IPS-20b (cell line): ENCODE results near the gene NTSR1.

Experiments used
- H3K27ac ChIP-seq: one replicate; pipeline ENCODE4 v1.5.1; 2013; ENCODE audit warnings: low read length
- H3K27me3 ChIP-seq: 2 replicates; pipeline ENCODE4 v1.6.1; 2013; ENCODE audit warnings: mild to moderate bottlenecking, low read length, inconsistent platforms; ENCODE audit not compliant: insufficient read depth
- H3K36me3 ChIP-seq: 2 replicates; pipeline ENCODE4 v1.6.1; 2013; ENCODE audit warnings: low read depth, mild to moderate bottlenecking, inconsistent platforms, low read length, moderate library complexity; ENCODE audit not compliant: insufficient read depth
- H3K4me1 ChIP-seq: 2 replicates; pipeline ENCODE4 v1.6.1; 2013; ENCODE audit warnings: mild to moderate bottlenecking, control low read depth, inconsistent platforms, low read length, moderate library complexity; ENCODE audit not compliant: insufficient read depth
- H3K4me3 ChIP-seq: 2 replicates; pipeline ENCODE4 v1.5.1; 2013; ENCODE audit warnings: mild to moderate bottlenecking, low read length, inconsistent platforms
- H3K9ac ChIP-seq: 2 replicates; pipeline ENCODE4 v1.6.1; 2013; ENCODE audit warnings: low read depth, mild to moderate bottlenecking, inconsistent platforms, low read length, moderate library complexity
- H3K9me3 ChIP-seq: 2 replicates; pipeline ENCODE4 v1.6.1; 2013; ENCODE audit warnings: mild to moderate bottlenecking, low read depth, low read length, inconsistent platforms; ENCODE audit not compliant: insufficient read depth

The NTSR1 gene

GRCh38 chr20:62749851-62750445 lies 41.3 kb downstream of the NTSR1 start:
- Histone ChIP-seq H3K27ac (no peak overlapping the region), H3K4me3 (no peak overlapping the region), H3K9me3 (no peaks in the 10 kb centered on the region), H3K9ac (no peak overlapping the region), H3K4me1 (peaks cover 4% of the 10 kb centered on the region; the same call in 1 of the 2 replicates), H3K36me3 (no peaks in the 10 kb centered on the region), H3K27me3 (no peaks in the 10 kb centered on the region; the same call in none of the 2 replicates)

DNA sequence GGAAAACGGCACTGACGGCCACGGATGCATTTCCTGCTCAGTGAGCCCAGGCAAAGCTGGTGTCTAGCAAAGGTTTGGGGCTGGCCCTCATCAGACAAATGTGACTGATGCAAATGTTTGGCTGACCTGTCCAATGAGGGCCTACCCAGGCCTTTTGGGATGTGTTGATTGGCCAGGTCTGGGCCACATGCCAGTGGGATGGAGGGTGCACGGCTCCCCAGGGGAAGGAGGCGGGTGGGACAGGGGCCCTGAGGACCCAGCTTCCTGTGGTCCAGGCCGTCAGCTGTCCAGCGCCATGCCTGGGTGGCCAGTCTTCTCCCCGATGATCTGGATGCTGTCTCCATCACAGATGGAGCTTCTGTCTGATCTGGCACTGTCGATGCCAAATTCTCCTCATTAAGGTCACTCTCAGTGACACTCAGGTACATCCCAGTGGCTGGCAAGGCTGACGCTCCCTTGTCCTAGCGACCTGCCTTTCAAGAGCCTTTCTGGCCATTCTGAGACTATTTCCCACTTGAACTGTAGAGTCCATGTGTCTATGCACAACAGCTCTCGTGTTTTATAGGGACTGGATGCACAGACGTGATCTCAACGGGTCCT lies 43.0 kb downstream of the NTSR1 start:
- Histone ChIP-seq H3K4me3 (no peak overlapping the region; the same call in 1 of the 2 replicates), H3K27ac (no peak overlapping the region), H3K9me3 (no peaks in the 10 kb centered on the region), H3K4me1 (peaks cover 4% of the 10 kb centered on the region; the same call in 1 of the 2 replicates), H3K27me3 (no peaks in the 10 kb centered on the region; the same call in 1 of the 2 replicates), H3K36me3 (no peaks in the 10 kb centered on the region), H3K9ac (no peak overlapping the region)

- Histone ChIP-seq H3K4me1 (peaks cover 4% of the 10 kb centered on the region; the same call in 1 of the 2 replicates), H3K36me3 (no peaks in the 10 kb centered on the region), H3K27ac (no peak overlapping the region), H3K9me3 (no peaks in the 10 kb centered on the region), H3K4me3 (no peak overlapping the region; the same call in 1 of the 2 replicates), H3K9ac (no peak overlapping the region), H3K27me3 (no peaks in the 10 kb centered on the region; the same call in 1 of the 2 replicates)
Observed at GRCh38 chr20:62752181-62752670, 43.6 kb downstream of the NTSR1 start.

DNA sequence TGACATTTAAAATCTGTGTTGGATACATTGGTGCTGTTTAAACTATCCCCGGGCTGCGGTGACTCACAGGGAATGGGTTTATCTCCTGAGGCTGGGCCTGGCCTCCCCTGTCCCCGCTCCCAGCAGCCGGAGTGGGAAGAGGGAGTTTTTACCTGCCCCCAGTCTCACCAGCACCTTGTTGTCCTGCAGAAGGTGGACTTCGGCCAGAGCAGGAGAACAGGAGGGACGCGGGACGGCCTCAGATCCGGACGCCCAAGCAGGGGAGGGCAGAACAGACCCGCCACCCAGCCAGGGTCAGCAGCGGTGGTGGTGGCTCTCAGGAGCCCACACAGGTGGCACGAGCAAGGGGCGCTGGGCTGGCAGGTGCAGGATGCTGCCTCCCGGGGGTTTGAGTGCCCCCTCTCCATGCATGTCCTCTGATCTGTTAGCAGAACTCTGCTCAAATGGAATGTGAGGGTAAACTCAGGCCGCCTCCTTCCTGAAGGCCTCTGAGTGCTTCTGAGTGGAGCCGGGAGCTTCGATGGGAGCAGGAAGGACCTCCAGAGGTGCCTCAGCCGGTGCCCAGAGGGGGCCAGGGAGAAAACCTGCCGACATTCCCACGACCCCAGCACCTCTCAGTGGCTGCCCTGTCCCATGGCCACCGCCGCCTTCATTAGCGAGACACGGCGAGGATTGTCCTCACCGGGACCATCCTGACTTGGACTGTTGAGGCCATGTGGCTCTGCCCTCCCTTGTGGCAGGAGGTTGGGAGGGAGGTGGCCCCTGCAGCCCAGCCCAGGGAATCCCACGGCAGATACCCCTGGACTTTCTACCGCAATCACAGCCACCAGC lies 44.2 kb downstream of the NTSR1 start:
- Histone ChIP-seq H3K36me3 (no peaks in the 10 kb centered on the region), H3K9ac (no peak overlapping the region), H3K27ac (no peak overlapping the region), H3K9me3 (no peaks in the 10 kb centered on the region), H3K4me1 (peaks cover 4% of the 10 kb centered on the region; the same call in 1 of the 2 replicates), H3K27me3 (no peaks in the 10 kb centered on the region; the same call in 1 of the 2 replicates), H3K4me3 (no peak overlapping the region)

- H3K4me1 ChIP-seq, result peaks cover 4% of the 10 kb centered on the region; the same call in 1 of the 2 replicates
- no peaks in the 10 kb centered on the region for H3K36me3 ChIP-seq
- H3K27me3 ChIP-seq, result no peaks in the 10 kb centered on the region; the same call in 1 of the 2 replicates
- H3K9ac ChIP-seq, result no peak overlapping the region; the same call in 1 of the 2 replicates
- no peaks in the 10 kb centered on the region for H3K9me3 ChIP-seq
- no peak overlapping the region for H3K4me3 ChIP-seq
- no peak overlapping the region for H3K27ac ChIP-seq
Observed at GRCh38 chr20:62753626-62754025, 45.0 kb downstream of the NTSR1 start.

DNA sequence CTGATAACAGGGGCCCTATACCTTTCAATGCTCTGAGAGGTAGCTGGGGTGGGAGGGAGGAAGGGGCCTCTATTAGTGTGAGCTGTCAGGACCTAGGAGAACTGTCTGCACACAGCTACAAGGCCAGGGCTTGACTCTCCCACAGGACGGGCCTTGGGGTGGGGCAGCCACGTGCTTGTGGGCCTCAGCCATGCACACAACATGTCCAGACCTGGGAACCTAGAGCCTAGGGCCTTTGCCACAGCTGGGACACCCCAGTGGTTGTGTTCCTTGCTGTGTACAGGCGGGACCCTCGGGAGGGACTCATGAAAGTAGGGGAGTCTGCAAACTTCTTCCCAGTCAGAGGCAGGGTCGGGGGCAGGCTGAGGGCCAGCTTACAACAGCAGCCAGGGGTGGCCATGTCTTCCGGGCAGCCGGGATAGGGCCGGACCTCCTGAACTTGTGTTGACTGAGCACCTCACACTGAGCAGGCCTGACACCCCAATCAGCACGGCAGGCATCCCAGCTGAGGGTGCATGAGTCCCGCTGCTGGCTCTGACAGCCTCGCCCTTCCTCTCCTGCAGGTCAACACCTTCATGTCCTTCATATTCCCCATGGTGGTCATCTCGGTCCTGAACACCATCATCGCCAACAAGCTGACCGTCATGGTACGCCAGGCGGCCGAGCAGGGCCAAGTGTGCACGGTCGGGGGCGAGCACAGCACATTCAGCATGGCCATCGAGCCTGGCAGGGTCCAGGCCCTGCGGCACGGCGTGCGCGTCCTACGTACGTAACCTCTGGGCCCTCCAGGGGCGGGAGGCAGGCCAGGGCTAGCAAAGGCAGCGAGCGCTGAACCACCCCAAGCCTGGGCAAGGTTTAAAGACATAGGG lies 45.7 kb downstream of the NTSR1 start:
- H3K9ac ChIP-seq, result no peak overlapping the region
- H3K27me3 ChIP-seq, result no peaks in the 10 kb centered on the region; the same call in 1 of the 2 replicates

GRCh38 chr20:62754991-62755356 lies 46.3 kb downstream of the NTSR1 start:
- Histone ChIP-seq H3K36me3 (no peaks in the 10 kb centered on the region), H3K9me3 (no peaks in the 10 kb centered on the region), H3K4me1 (peaks cover 4% of the 10 kb centered on the region; the same call in 1 of the 2 replicates), H3K9ac (no peak overlapping the region), H3K27ac (no peak overlapping the region), H3K27me3 (no peaks in the 10 kb centered on the region; the same call in 1 of the 2 replicates), H3K4me3 (no peak overlapping the region)

More for the DNA sequence above, 45.7 kb downstream of the NTSR1 start:
- no peaks in the 10 kb centered on the region for H3K36me3 ChIP-seq
- H3K4me1 ChIP-seq, result peaks cover 4% of the 10 kb centered on the region; the same call in 1 of the 2 replicates
- no peak overlapping the region for H3K27ac ChIP-seq
- H3K4me3 ChIP-seq, result no peak overlapping the region
- H3K9me3 ChIP-seq, result no peaks in the 10 kb centered on the region

GRCh38 chr20:62755817-62756724 lies 47.4 kb downstream of the NTSR1 start:
- H3K27ac ChIP-seq, result no peak overlapping the region
- H3K27me3 ChIP-seq, result no peaks in the 10 kb centered on the region; the same call in 1 of the 2 replicates
- H3K4me1 ChIP-seq, result peaks cover 4% of the 10 kb centered on the region; the same call in 1 of the 2 replicates
- no peaks in the 10 kb centered on the region for H3K36me3 ChIP-seq
- H3K9ac ChIP-seq, result no peak overlapping the region
- H3K4me3 ChIP-seq, result no peak overlapping the region
- no peaks in the 10 kb centered on the region for H3K9me3 ChIP-seq

DNA sequence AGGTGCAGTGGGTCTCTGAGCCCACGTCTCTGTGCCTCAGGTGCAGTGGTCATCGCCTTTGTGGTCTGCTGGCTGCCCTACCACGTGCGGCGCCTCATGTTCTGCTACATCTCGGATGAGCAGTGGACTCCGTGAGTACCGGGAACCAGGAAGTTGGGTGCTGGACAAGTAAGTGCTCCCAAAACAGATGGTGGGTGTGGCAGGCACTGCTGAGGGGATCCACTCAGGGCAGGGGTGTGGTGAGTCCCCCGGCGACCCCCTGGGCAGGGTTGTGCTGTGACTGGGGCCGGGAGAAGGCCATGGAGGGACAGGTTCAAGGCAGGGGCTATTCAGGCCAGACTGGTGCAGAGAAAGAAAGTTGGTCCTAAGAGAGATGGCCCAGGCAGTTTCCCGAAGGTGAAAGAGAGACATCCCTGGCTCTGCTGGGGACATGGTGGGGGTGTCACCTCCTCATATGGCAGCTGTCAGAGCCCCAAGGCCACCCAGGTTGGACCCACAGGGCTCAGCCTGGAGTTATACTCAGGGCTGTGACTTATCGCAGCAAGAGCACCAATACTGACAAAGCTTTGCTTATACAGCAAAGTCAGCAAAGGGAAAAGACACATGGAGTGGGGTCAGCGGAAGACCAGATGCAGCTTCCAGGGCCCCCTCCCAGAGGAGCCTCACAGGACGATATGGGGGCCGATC lies 49.7 kb downstream of the NTSR1 start:
- Histone ChIP-seq H3K27ac (no peak overlapping the region), H3K9ac (no peak overlapping the region), H3K4me3 (no peak overlapping the region), H3K9me3 (no peaks in the 10 kb centered on the region), H3K27me3 (no peaks in the 10 kb centered on the region), H3K4me1 (no peaks in the 10 kb centered on the region), H3K36me3 (no peaks in the 10 kb centered on the region)

DNA sequence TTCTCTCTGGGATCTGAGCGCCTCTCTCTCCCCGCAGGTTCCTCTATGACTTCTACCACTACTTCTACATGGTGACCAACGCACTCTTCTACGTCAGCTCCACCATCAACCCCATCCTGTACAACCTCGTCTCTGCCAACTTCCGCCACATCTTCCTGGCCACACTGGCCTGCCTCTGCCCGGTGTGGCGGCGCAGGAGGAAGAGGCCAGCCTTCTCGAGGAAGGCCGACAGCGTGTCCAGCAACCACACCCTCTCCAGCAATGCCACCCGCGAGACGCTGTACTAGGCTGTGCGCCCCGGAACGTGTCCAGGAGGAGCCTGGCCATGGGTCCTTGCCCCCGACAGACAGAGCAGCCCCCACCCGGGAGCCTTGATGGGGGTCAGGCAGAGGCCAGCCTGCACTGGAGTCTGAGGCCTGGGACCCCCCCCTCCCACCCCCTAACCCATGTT lies 51.4 kb downstream of the NTSR1 start:
- Histone ChIP-seq H3K9ac (no peak overlapping the region), H3K4me3 (no peak overlapping the region), H3K27ac (no peak overlapping the region), H3K4me1 (no peaks in the 10 kb centered on the region), H3K36me3 (no peaks in the 10 kb centered on the region), H3K9me3 (no peaks in the 10 kb centered on the region), H3K27me3 (no peaks in the 10 kb centered on the region)
